KOPT-K1 (cell line): ENCODE results near the gene AP5B1.
"Not testable (repeated sequence)": the region's sequence is repeated elsewhere in the genome, so short reads cannot be mapped to it uniquely, and the experiment has no call there.

Experiments
- H3K27ac ChIP-seq: fragments of 200-600 bp; sonication (generic); 2 replicates; pipeline ENCODE4 v1.5.1; 2016; ENCODE audit warnings: antibody characterized with exemption, mild to moderate bottlenecking, low read depth, low read length; ENCODE audit not compliant: poor library complexity, severe bottlenecking
- H3K36me3 ChIP-seq: fragments of 200-600 bp; sonication (generic); 2 replicates; pipeline ENCODE4 v1.5.1; 2017; ENCODE audit warnings: antibody characterized with exemption, mild to moderate bottlenecking, low read length, moderate library complexity; ENCODE audit not compliant: insufficient read depth
- H3K9me3 ChIP-seq: fragments of 200-600 bp; sonication (generic); 2 replicates; pipeline ENCODE4 v1.5.1; 2017; ENCODE audit warnings: antibody characterized with exemption, low read length, mild to moderate bottlenecking; ENCODE audit not compliant: insufficient read depth, poor library complexity, severe bottlenecking

Gene AP5B1

GRCh38 chr11:65766535-65766934, 14.2 kb downstream of the AP5B1 start:
- no peak overlapping the region for H3K27ac ChIP-seq
- no peaks in the 10 kb centered on the region for H3K9me3 ChIP-seq
- no peaks in the 10 kb centered on the region for H3K36me3 ChIP-seq

- no peaks in the 10 kb centered on the region for H3K9me3 ChIP-seq
- H3K36me3 ChIP-seq = no peaks in the 10 kb centered on the region
- no peak overlapping the region for H3K27ac ChIP-seq
These were observed 16.3 kb downstream of the AP5B1 start for GRCh38 chr11:65764434-65764833.

GRCh38 chr11:65762816-65763215, 18.0 kb downstream of the AP5B1 start:
- H3K36me3 ChIP-seq, H3K9me3 ChIP-seq, H3K27ac ChIP-seq: not testable (repeated sequence)

- H3K9me3 ChIP-seq = not testable (repeated sequence)
These were observed 18.6 kb downstream of the AP5B1 start for GRCh38 chr11:65762169-65762568.

GRCh38 chr11:65745049-65745448, 35.7 kb downstream of the AP5B1 start:
- Histone ChIP-seq H3K9me3 (peaks cover 9% of the 10 kb centered on the region), H3K27ac (no peak overlapping the region), H3K36me3 (no peaks in the 10 kb centered on the region)

More at GRCh38 chr11:65762169-65762568, 18.6 kb downstream of the AP5B1 start:
- not testable (repeated sequence) for H3K27ac ChIP-seq, H3K36me3 ChIP-seq

GRCh38 chr11:65744699-65745042, 36.1 kb downstream of the AP5B1 start:
- H3K27ac ChIP-seq = no peak overlapping the region
- H3K36me3 ChIP-seq = no peaks in the 10 kb centered on the region
- peaks cover 9% of the 10 kb centered on the region for H3K9me3 ChIP-seq

GRCh38 chr11:65744026-65744698, 36.6 kb downstream of the AP5B1 start:
- H3K9me3 ChIP-seq = peaks cover 6% of the 10 kb centered on the region
- no peak overlapping the region for H3K27ac ChIP-seq
- H3K36me3 ChIP-seq = no peaks in the 10 kb centered on the region

GRCh38 chr11:65743681-65744025, 37.1 kb downstream of the AP5B1 start:
- no peaks in the 10 kb centered on the region for H3K36me3 ChIP-seq
- H3K9me3 ChIP-seq = peaks cover 1% of the 10 kb centered on the region
- no peak overlapping the region for H3K27ac ChIP-seq

GRCh38 chr11:65742353-65742752, 38.4 kb downstream of the AP5B1 start:
- no peak overlapping the region for H3K27ac ChIP-seq
- H3K36me3 ChIP-seq = no peaks in the 10 kb centered on the region

GRCh38 chr11:65741185-65741584, 39.6 kb downstream of the AP5B1 start:
- Histone ChIP-seq H3K36me3 (no peaks in the 10 kb centered on the region), H3K9me3 (peaks cover 17% of the 10 kb centered on the region), H3K27ac (no peak overlapping the region)

More at GRCh38 chr11:65742353-65742752, 38.4 kb downstream of the AP5B1 start:
- H3K9me3 ChIP-seq = peaks cover 6% of the 10 kb centered on the region

GRCh38 chr11:65739022-65739421, 41.8 kb downstream of the AP5B1 start:
- peaks cover 24% of the 10 kb centered on the region for H3K9me3 ChIP-seq
- no peaks in the 10 kb centered on the region for H3K36me3 ChIP-seq
- no peak overlapping the region for H3K27ac ChIP-seq

- Histone ChIP-seq H3K27ac (no peak overlapping the region), H3K9me3 (peaks cover 33% of the 10 kb centered on the region), H3K36me3 (no peaks in the 10 kb centered on the region)
These were observed 44.0 kb downstream of the AP5B1 start for GRCh38 chr11:65736810-65737209.

GRCh38 chr11:65735111-65735510, 45.7 kb downstream of the AP5B1 start:
- H3K36me3 ChIP-seq = not testable (repeated sequence)
- peaks cover 37% of the 10 kb centered on the region for H3K9me3 ChIP-seq

GRCh38 chr11:65730461-65730860, 50.3 kb downstream of the AP5B1 start:
- Histone ChIP-seq H3K36me3 (no peaks in the 10 kb centered on the region), H3K9me3 (peaks cover 13% of the 10 kb centered on the region), H3K27ac (no peak overlapping the region)

More at GRCh38 chr11:65735111-65735510, 45.7 kb downstream of the AP5B1 start:
- H3K27ac ChIP-seq = not testable (repeated sequence)

GRCh38 chr11:65727865-65728264, 52.9 kb downstream of the AP5B1 start:
- H3K36me3 ChIP-seq = no peaks in the 10 kb centered on the region
- H3K27ac ChIP-seq = no peak overlapping the region
- peaks cover 13% of the 10 kb centered on the region for H3K9me3 ChIP-seq

- peaks cover 3% of the 10 kb centered on the region for H3K9me3 ChIP-seq
- no peaks in the 10 kb centered on the region for H3K36me3 ChIP-seq
These were observed 54.1 kb downstream of the AP5B1 start for GRCh38 chr11:65726660-65727059.

More at GRCh38 chr11:65726660-65727059, 54.1 kb downstream of the AP5B1 start:
- H3K27ac ChIP-seq = no peak overlapping the region
